BLaER1 (cell line): ENCODE measurements around the gene EIF4H.

Experiments used
- H3K27ac ChIP-seq: shearing (Covaris generic); formaldehyde crosslinking; 2 replicates; pipeline ENCODE4 v1.8.1; 2022
- H3K27me3 ChIP-seq: shearing (Covaris generic); formaldehyde crosslinking; 2 replicates; pipeline ENCODE4 v1.8.1; 2022
- H3K36me3 ChIP-seq: shearing (Covaris generic); formaldehyde crosslinking; 2 replicates; pipeline ENCODE4 v1.8.1; 2022
- H3K4me1 ChIP-seq: shearing (Covaris generic); formaldehyde crosslinking; 2 replicates; pipeline ENCODE4 v1.8.1; 2022
- H3K4me2 ChIP-seq: shearing (Covaris generic); formaldehyde crosslinking; 2 replicates; pipeline ENCODE4 v1.8.1; 2022
- H3K4me3 ChIP-seq: shearing (Covaris generic); formaldehyde crosslinking; 2 replicates; pipeline ENCODE4 v1.8.1; 2022
- H3K9ac ChIP-seq: shearing (Covaris generic); formaldehyde crosslinking; 2 replicates; pipeline ENCODE4 v1.8.1; 2022
- H3K9me3 ChIP-seq: shearing (Covaris generic); formaldehyde crosslinking; 2 replicates; pipeline ENCODE4 v1.8.1; 2022
- H4K20me1 ChIP-seq: shearing (Covaris generic); formaldehyde crosslinking; 2 replicates; pipeline ENCODE4 v1.8.1; 2022
- Cebpa-rat ChIP-seq: shearing (Covaris generic); IDR thresholded peaks from 2 replicates; pipeline ENCODE4 v1.8.1; 2022

The EIF4H gene

DNA sequence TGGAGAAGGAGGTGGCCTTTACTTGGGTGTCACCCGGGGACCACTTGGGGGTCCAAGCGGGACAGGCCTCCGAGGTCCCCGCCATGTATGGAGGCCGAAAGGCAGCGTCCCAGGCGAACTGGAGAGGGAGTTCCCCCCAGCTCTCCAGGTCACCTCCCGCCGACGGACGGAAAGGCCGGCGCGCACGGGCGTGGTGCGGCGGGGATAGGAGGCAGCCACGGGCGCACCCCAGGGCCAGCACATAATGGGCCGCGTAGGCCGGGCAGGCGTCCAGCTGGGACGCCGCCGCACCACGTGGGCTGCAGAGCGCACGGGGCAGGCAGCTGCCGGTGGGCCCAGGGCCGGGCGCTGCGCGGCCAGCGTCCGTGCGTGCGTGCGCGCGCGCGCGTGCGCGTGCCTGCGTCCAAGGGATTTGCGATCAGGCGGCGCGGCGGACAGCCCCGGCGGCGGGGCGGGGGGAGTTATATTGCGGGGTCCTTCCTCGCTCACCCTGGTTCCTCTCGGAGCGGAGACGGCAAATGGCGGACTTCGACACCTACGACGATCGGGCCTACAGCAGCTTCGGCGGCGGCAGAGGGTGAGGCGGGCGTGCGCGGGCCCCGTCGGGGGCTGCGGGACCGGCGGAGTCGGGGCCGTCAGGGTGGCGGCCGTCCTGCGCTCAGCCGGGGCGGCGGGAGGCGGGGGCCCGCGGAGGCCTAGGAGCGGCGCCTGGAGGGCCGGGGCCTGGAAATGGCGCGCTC lies at the start of gene EIF4H:
EIF4H (plus strand) TSS at position 491 of the 740 bp plus-strand sequence; CDS start at position 519, 28 bp downstream.
- no peak for TF ChIP-seq Cebpa-rat
- Histone ChIP-seq H3K27ac (peak within 1 kb of the TSS; percentile 99), H4K20me1 (peaks cover 48% of the 10 kb centered on the region), H3K4me2 (peak within 1 kb of the TSS; percentile 94), H3K27me3 (no peaks in the 10 kb centered on the region), H3K36me3 (peaks cover 27% of the 10 kb centered on the region), H3K9ac (peak within 1 kb of the TSS; percentile 98), H3K9me3 (no peaks in the 10 kb centered on the region), H3K4me3 (peak within 1 kb of the TSS; percentile 93), H3K4me1 (peaks cover 51% of the 10 kb centered on the region)

DNA sequence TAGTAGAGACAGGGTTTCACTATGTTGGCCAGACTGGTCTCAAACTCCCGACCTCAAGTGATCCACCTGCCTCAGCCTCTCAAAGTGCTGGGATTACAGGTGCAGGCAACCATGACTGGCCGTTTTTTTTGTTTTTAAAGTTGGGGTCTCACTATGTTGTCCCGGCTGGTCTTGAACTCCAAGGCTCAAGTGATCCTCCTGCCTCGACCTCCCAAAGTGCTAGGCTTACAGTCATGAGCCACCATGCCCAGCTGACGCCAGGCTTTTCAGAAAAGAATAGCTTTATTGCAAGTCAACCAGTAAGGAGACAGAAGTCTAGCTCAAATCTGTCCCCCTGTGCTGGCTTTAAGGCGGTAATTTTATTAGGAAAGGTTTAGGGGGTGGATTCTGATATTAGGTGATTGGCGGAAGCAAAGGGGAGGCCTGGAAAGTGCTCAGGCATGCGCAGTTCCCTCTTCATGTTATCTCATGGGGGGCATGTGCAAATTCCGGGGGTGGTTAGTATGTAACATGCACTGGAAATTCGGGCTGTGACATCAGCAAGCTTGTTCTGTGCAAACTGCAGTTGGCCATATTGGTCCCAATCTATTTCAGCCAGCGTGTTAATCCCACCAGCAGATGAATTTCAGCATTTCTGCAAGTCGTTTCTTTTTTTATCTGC lies 47.8 kb upstream of the EIF4H start:
- Histone ChIP-seq H3K4me2 (no peak overlapping the region), H3K9me3 (no peaks in the 10 kb centered on the region), H3K9ac (no peak overlapping the region), H3K4me3 (no peak overlapping the region), H4K20me1 (peaks cover 6% of the 10 kb centered on the region; the same call in 1 of the 2 replicates), H3K36me3 (peaks cover 3% of the 10 kb centered on the region; the same call in 1 of the 2 replicates), H3K27ac (no peak overlapping the region), H3K4me1 (peaks cover 29% of the 10 kb centered on the region), H3K27me3 (no peaks in the 10 kb centered on the region)
- TF ChIP-seq Cebpa-rat, result no peak

DNA sequence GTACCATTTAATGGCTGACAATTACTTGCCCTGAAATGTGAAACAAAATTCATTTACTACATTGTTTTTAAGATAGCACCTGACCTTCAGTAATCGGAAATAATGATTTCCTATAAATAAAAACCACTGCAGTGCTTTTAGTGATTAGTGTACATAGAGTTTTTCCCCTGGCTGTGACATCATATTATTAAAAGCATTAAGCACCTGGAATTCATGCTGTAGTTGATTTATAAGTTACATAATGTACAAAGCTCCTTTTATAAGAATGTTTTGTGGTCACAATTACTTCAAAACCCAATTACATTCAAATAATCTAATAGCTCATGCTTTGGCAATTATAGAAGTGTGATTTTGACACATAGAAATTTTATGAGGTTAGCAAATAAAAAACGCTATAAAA lies 44.3 kb upstream of the EIF4H start:
- no peak for TF ChIP-seq Cebpa-rat
- Histone ChIP-seq H3K9ac (no peak overlapping the region), H3K27ac (no peak overlapping the region), H3K4me3 (no peak overlapping the region), H3K27me3 (no peaks in the 10 kb centered on the region), H3K4me1 (peaks cover 18% of the 10 kb centered on the region), H3K36me3 (no peaks in the 10 kb centered on the region), H3K9me3 (no peaks in the 10 kb centered on the region), H3K4me2 (no peak overlapping the region), H4K20me1 (no peaks in the 10 kb centered on the region)

DNA sequence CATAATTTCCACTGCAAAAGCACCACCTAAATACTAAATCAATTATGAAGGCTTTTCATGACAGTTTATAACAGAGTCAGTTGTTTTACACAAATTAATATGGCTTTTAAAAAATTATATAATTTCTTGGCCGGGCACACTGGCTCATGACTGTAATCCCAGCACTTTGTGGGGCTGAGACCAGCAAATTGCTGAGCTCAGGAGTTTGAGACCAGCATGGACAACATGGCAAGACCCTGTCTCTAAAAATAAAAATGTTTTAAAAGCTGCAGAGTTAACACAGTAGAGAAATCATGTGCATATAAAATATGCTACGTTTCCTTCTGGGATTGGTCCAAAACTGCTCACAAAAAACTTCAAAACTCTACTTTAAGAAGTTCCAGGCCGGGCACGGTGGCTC lies 43.6 kb upstream of the EIF4H start:
- Histone ChIP-seq H4K20me1 (no peaks in the 10 kb centered on the region), H3K4me1 (peaks cover 18% of the 10 kb centered on the region), H3K9ac (no peak overlapping the region), H3K4me3 (no peak overlapping the region), H3K27ac (no peak overlapping the region), H3K9me3 (no peaks in the 10 kb centered on the region), H3K27me3 (no peaks in the 10 kb centered on the region), H3K4me2 (no peak overlapping the region), H3K36me3 (no peaks in the 10 kb centered on the region)
- TF ChIP-seq Cebpa-rat, result no peak

DNA sequence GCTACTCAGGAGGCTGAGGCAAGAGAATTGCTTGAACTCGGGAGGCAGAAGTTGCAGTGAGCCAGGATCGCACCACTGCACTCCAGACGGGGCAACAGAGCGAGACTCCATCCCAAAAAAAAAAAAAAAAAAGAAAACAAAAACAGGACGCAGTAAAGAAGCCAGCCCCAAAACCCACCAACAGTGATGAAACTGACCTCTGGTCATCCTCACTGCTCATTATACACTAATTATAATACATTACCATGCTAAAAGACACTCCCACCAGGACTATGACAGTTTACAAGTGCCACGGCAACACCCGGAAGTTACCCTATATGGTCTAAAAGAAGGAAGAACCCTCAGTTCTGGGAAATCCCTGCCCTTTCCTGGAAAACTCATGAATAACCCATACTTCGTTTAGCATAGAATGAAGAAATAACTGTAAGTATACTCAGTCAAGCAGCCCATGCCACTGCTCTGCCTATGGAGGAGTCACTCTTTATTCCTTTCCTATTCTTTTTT lies 40.0 kb upstream of the EIF4H start:
- H3K36me3 ChIP-seq, result no peaks in the 10 kb centered on the region
- no peaks in the 10 kb centered on the region for H3K9me3 ChIP-seq
- H3K4me3 ChIP-seq, result no peak overlapping the region
- no peak overlapping the region for H3K9ac ChIP-seq
- H4K20me1 ChIP-seq, result no peaks in the 10 kb centered on the region
- peaks cover 7% of the 10 kb centered on the region; the same call in 1 of the 2 replicates for H3K4me1 ChIP-seq
- no peak overlapping the region for H3K27ac ChIP-seq
- H3K4me2 ChIP-seq, result no peak overlapping the region
- TF ChIP-seq Cebpa-rat, result no peak
- H3K27me3 ChIP-seq, result no peaks in the 10 kb centered on the region

DNA sequence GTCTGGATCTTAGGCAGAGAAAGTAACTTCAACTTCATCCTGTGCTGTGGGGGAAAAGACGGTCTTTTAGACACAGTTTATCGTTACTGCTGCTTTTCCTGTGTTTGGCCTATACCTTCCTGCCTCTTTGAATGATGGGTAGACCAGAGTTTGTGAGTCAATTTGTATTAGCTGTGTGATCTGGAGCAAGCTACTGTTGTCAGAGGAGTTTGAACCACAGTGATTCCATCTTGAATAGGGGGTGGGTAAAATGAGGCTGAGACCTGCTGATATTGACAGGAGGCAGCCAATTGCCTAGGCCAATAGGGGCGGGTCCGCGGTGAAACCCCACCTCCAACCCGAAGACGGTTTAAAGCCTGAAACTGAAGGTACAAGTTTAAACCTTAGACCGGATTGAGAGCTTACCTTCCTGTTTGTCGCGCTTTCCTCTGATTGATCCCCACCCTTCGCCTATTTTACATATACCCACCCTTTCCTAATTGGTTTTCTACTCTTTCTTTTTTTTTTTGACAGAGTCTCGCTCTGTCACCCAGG lies 35.8 kb upstream of the EIF4H start:
- no peak for TF ChIP-seq Cebpa-rat
- Histone ChIP-seq H3K27ac (no peak overlapping the region), H3K4me3 (no peak overlapping the region), H3K4me2 (no peak overlapping the region), H3K9me3 (no peaks in the 10 kb centered on the region), H3K36me3 (no peaks in the 10 kb centered on the region), H3K27me3 (no peaks in the 10 kb centered on the region), H3K9ac (no peak overlapping the region), H4K20me1 (no peaks in the 10 kb centered on the region), H3K4me1 (peaks cover 10% of the 10 kb centered on the region)

DNA sequence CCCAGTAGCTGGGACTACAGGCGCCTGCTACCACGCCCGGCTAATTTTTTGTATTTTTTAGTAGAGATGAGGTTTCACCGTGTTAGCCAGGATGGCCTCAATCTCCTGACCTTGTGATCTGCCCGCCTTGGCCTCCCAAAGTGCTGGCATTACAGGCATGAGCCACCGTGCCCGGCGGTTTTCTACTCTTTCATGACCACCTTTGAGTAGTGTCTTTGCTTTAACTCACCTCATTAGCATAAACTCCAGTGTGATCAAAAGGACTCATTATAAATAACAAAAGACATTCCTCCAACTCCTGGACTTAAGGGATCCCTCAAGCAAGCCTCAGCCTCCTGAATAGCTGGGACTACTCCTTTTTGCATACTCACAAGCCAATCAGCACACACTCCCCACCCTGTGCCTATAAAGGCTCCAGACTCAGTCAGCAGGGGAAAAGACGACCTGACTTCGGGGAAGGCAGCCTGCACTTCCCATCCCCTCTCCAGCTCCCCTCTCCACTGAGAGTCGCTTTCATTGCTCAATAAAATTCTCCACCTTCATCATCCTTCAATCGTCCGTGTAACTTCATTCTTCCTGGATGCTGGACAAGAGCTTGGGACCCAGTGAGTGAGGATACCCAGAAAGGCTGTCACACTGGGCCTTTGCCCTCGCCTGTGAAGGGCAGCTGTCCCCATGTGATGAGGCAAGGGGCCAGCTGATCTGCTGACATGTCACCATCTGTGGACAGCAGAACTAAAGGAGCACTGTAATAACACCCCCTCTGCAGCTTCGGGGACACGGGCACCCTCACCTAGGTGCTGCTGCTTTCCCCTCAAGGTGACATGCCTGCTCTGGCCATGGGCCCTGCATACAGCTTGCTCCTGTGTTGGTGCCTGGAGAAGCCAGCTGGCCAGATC lies 35.0 kb upstream of the EIF4H start:
- H3K27ac ChIP-seq, result no peak overlapping the region
- H3K9me3 ChIP-seq, result peaks cover 5% of the 10 kb centered on the region
- H3K4me1 ChIP-seq, result peaks cover 15% of the 10 kb centered on the region
- no peak overlapping the region for H3K4me2 ChIP-seq
- no peaks in the 10 kb centered on the region for H3K27me3 ChIP-seq
- H4K20me1 ChIP-seq, result no peaks in the 10 kb centered on the region
- H3K36me3 ChIP-seq, result no peaks in the 10 kb centered on the region
- no peak overlapping the region for H3K4me3 ChIP-seq
- H3K9ac ChIP-seq, result no peak overlapping the region
- TF ChIP-seq Cebpa-rat, result no peak

DNA sequence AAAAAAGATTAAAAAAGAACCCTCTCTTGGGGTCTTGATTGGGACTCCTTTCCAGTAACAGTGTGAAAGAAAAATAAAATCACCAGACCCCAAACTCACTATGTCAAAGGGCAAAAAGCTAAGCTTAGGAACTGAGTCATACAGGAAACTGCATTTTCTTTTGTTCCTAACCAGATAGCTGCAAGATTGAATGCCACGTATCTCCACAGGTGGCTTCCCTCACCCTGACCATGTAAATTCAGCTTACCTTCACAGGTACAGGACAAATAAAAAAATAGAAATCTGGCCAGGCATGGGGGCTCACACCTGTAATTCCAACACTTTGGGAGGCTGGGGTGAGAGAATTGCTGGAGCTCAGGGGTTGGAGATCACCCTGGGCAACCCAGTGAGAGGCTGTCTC lies 32.5 kb upstream of the EIF4H start:
- H3K36me3 ChIP-seq, result no peaks in the 10 kb centered on the region
- H3K27ac ChIP-seq, result no peak overlapping the region
- peaks cover 22% of the 10 kb centered on the region for H3K9me3 ChIP-seq
- H4K20me1 ChIP-seq, result no peaks in the 10 kb centered on the region
- H3K27me3 ChIP-seq, result no peaks in the 10 kb centered on the region
- peaks cover 15% of the 10 kb centered on the region for H3K4me1 ChIP-seq
- H3K4me3 ChIP-seq, result no peak overlapping the region
- peak overlapping the region; percentile 20; the same call in 1 of the 2 replicates for H3K4me2 ChIP-seq
- no peak overlapping the region for H3K9ac ChIP-seq
- TF ChIP-seq Cebpa-rat, result no peak

DNA sequence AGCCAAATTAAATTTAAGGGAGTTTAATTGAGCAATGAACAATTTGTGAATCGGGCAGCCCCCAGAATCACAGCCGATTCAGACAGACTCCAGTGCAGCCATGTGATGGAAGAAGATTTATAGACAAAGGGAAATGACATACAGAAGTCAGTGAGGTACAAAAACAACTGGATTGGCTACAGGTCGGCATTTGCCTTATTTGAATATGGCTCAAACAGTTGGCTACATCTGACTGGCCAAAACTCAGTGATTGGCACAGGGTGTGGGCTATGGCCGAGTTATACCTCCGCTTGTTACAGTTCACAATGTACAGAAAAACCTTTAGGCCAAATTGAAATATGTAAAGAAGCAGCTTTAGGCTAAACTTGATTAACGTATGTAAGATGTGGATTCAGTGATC lies 30.8 kb upstream of the EIF4H start:
- Histone ChIP-seq H3K9ac (no peak overlapping the region), H3K9me3 (peaks cover 30% of the 10 kb centered on the region), H3K36me3 (no peaks in the 10 kb centered on the region), H3K4me1 (peaks cover 15% of the 10 kb centered on the region), H4K20me1 (no peaks in the 10 kb centered on the region), H3K27ac (no peak overlapping the region), H3K4me2 (no peak overlapping the region), H3K27me3 (no peaks in the 10 kb centered on the region), H3K4me3 (no peak overlapping the region)
- TF ChIP-seq Cebpa-rat, result no peak
